Colonic mucosa (tissue), 4 donors: Measurements from ENCODE around the gene STK32C. TPM values are rescaled to one million over a fixed set of nuclear protein-coding genes. Genes with fewer than 3 reads are reported as not detected.

Source experiments
- DNase-seq: peaks from one replicate; pipeline ENCODE4 v3.0.0-alpha.2; 2020
- H3K27ac ChIP-seq: fragments of 200-600 bp; one replicate; pipeline ENCODE4 v1.8.0; 2021
- H3K27me3 ChIP-seq: fragments of 200-600 bp; one replicate; pipeline ENCODE4 v1.8.0; 2021
- H3K36me3 ChIP-seq: fragments of 200-600 bp; one replicate; pipeline ENCODE4 v1.8.0; 2021
- H3K4me1 ChIP-seq: fragments of 200-600 bp; one replicate; pipeline ENCODE4 v1.8.0; 2021; ENCODE audit warnings: mild to moderate bottlenecking
- H3K4me3 ChIP-seq: fragments of 200-600 bp; one replicate; pipeline ENCODE4 v1.8.0; 2021
- H3K9ac ChIP-seq, 2 donors: one replicate each; pipeline ENCODE4 v1.7.0; 2013; ENCODE audit warnings: control low read depth in 2 of 2, low read depth in 2 of 2, low read length in 2 of 2
- H3K9me3 ChIP-seq: fragments of 200-600 bp; one replicate; pipeline ENCODE4 v1.8.0; 2021
- intact Hi-C: fragments of 100-400 bp; cut with DNase I; formaldehyde crosslinking; loops from one replicate; pipeline ENCODE4 v1.14.1; 2022
- total RNA-seq, 2 donors: library from RNA; stranded (reverse); fragmentation: NEBNext Ultra II Directional in 1 of 2; extraction: Animal tissue kit (Norgen Biotek cat#: 25700) in 1 of 2; gene quantifications; one replicate each; pipeline ENCODE4 v1.2.1, GENCODE V29; 2021
- TF ChIP-seq, protein P1 (sequence below): fragments of 200-600 bp; IDR thresholded peaks from one replicate; pipeline ENCODE4 v1.8.0; 2022; ENCODE audit warnings: antibody characterized with exemption, mild to moderate bottlenecking
- donor health status: healthy.
- donor health status: DM: no; HTN: no; CAD: no.
- donor health status: DM: no; HTN: no; CAD: no.

STK32C gene
- total RNA-seq, 2 donors from 2014 or later, result 9.2 to 14.5 TPM

DNA sequence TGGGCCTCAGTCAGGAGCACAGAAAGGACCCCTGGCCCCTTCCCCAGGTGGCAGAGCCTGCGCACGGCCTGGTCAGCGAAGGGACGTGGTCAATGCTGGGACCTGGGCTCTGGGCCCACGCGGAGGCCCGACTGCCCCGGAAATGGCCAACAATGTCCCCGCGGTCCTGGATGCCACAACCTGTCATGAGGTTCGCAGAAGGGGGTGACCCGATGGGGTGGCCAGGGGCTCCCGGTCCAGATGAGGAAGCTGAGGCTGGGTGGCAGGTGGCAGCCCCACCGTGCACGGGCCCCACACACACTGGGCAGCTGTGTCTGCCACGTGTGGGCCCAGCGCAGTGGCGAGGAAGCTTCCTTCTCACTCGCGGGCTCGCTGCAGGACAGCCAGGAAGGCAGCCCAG lies 71.6 kb downstream of the STK32C start:
- intact Hi-C loops, result no loop called here
- no peaks in the 10 kb centered on the region for H3K27me3 ChIP-seq
- H3K9ac ChIP-seq, result no peak overlapping the region
- TF ChIP-seq, protein P1, sequence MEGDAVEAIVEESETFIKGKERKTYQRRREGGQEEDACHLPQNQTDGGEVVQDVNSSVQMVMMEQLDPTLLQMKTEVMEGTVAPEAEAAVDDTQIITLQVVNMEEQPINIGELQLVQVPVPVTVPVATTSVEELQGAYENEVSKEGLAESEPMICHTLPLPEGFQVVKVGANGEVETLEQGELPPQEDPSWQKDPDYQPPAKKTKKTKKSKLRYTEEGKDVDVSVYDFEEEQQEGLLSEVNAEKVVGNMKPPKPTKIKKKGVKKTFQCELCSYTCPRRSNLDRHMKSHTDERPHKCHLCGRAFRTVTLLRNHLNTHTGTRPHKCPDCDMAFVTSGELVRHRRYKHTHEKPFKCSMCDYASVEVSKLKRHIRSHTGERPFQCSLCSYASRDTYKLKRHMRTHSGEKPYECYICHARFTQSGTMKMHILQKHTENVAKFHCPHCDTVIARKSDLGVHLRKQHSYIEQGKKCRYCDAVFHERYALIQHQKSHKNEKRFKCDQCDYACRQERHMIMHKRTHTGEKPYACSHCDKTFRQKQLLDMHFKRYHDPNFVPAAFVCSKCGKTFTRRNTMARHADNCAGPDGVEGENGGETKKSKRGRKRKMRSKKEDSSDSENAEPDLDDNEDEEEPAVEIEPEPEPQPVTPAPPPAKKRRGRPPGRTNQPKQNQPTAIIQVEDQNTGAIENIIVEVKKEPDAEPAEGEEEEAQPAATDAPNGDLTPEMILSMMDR, result no peak
- H3K36me3 ChIP-seq, result no peaks in the 10 kb centered on the region
- no peaks in the 10 kb centered on the region for H3K4me1 ChIP-seq
- H3K27ac ChIP-seq, result no peak overlapping the region
- H3K4me3 ChIP-seq, result no peak overlapping the region
- no peaks in the 10 kb centered on the region for H3K9me3 ChIP-seq
- DNase-seq, result no peak

DNA sequence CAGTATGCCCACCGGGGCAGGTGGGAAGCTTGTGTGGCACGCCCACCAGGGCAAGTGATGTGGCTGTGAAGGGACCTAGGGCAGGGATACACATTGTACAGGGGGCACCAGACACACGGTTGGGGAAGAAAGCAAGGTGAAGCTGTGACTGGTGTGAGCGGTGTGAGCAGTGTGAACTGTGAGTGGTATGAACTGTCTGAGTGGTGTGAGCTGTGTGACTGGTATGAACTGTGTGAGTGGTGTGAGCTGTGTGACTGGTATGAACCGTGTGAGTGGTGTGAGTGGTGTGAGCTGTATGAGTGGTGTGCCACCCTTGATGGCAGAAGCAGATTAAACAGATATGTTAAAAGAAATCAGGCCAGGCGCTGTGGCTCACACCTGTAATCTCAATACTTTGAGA lies 72.9 kb downstream of the STK32C start:
- no peak overlapping the region for H3K4me3 ChIP-seq
- H3K9ac ChIP-seq, result no peak overlapping the region
- H3K27me3 ChIP-seq, result no peaks in the 10 kb centered on the region
- H3K4me1 ChIP-seq, result peaks cover 3% of the 10 kb centered on the region
- intact Hi-C loops, result no loop called here
- no peak overlapping the region for H3K27ac ChIP-seq
- TF ChIP-seq, protein P1, result no peak
- no peak for DNase-seq
- no peaks in the 10 kb centered on the region for H3K36me3 ChIP-seq
- H3K9me3 ChIP-seq, result no peaks in the 10 kb centered on the region

DNA sequence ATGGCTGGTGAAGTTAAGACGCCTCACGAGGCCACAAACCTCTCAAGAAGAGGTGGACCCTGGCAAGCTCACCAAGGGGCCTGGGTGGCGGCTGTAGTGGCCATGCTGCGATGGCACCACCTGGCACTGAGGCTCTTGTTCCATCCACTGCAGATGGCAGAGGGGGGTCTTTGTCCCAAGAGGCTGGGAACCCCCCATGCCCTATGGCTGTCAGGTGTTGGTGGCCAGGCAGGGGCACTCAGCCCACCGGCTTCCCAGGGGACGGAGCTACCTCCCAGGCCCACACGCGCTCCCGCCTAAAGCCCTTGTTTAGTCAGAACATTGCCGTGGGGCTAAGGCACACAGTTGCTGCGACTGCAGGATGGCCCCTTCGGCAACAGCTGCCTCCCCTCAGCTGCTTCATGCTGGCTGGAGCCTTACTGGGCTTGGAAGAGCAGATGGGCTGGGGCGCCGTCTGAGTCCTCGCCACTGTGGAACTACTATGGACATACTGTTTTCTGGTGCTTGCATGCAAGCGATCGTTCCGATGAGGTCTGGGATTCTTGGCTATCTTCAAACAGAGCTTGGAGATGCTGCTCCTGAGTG lies 74.2 kb downstream of the STK32C start:
- peaks cover 7% of the 10 kb centered on the region for H3K4me1 ChIP-seq

DNA sequence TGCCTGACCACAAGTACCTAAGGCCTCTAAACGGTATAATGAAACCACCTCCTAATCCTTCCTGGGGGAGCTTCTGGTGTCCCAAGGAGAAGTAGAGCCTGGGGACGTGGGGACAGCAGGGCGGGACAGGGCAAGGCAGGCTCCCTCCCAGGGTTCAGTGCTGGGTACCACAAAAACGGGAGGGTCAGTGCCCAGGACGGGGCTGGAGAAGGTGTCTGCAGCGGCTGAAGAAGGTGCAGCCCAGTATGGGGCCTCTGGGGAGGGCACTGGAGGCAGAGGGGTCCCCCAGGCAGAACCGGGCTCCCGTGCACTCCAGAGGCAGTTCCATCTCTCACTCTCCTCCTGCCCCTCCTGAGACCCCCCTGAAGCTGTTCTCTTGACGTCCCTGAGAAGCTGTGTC lies 74.8 kb downstream of the STK32C start:
- Histone ChIP-seq H3K9ac (no peak overlapping the region), H3K9me3 (no peaks in the 10 kb centered on the region), H3K27ac (no peak overlapping the region), H3K36me3 (no peaks in the 10 kb centered on the region), H3K4me1 (peaks cover 7% of the 10 kb centered on the region), H3K27me3 (no peaks in the 10 kb centered on the region), H3K4me3 (no peak overlapping the region)
- TF ChIP-seq, protein P1, result no peak
- intact Hi-C loops, result no loop called here
- no peak for DNase-seq

More for the DNA sequence above, 74.2 kb downstream of the STK32C start:
- H3K27me3 ChIP-seq, result no peaks in the 10 kb centered on the region
- TF ChIP-seq, protein P1, result no peak
- no peak overlapping the region for H3K4me3 ChIP-seq
- H3K9me3 ChIP-seq, result no peaks in the 10 kb centered on the region
- DNase-seq, result no peak
- no peak overlapping the region for H3K27ac ChIP-seq
- no peak overlapping the region for H3K9ac ChIP-seq
- no peaks in the 10 kb centered on the region for H3K36me3 ChIP-seq
- intact Hi-C loops, result no loop called here

DNA sequence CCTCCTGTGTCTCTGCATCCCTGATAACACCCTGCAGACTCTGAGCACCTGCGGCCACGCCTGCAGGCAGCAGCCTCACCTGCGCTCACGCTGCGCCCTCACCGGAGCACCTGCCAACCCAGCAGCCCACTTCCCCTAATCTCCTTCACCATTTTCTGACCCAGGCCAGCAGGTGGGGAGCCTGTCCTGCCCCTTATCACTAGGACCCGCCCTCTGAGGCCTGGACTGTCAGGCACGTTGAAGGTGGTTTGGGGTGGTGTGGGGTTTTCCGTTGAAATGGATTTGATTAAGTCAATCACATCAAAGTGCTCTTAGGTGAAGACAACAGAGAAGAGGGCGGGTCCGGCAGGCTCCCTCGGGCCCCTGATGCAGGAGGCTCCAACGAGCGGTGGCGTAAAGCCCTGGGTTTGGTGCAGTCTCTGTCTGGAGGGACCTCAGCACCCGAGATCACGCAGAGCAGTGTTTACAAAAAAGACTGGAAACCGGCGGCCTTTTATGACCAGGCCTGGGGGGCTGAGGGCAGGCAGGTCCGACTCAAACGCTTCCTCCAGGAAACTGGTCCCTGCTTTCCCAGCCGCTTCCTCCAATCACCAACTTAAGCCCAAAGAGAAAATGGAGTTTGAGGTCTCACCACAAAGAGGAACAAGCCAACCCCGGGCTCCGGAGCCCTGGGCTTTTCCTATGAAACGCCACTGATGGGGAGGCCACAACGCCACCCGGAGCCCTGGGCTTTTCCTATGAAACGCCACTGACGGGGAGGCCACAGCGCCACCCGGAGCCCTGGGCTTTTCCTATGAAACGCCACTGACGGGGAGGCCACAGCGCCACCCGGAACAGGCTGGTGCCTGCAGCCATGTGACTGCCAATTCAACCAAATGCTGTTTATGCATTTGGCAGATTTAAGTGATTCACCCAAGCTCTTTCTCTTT lies 75.5 kb downstream of the STK32C start:
- Histone ChIP-seq H3K27ac (no peak overlapping the region), H3K36me3 (no peaks in the 10 kb centered on the region), H3K9ac (no peak overlapping the region), H3K27me3 (no peaks in the 10 kb centered on the region), H3K4me3 (no peak overlapping the region), H3K4me1 (peaks cover 7% of the 10 kb centered on the region), H3K9me3 (no peaks in the 10 kb centered on the region)
- DNase-seq, result no peak
- intact Hi-C loops, result no loop called here
- TF ChIP-seq, protein P1, result no peak
